Endometrial microvascular endothelial cells (primary cell): ENCODE data around the gene PBX3. TPM values are rescaled to one million over a fixed set of nuclear protein-coding genes. Genes with fewer than 3 reads are reported as not detected.

Experiments
- in situ Hi-C: cut with HindIII; loops from 2 replicates; pipeline ENCODE4 v1.10.0; 2017; ENCODE audit warnings: low sequenced_read_pairs, low pct_unique_long_range_greater_than_20kb; ENCODE audit errors: inconsistent ontology term
- total RNA-seq: library from RNA; depleted of rRNA; stranded (reverse); fragments of >200 nt; gene quantifications from one replicate; pipeline ENCODE4 v1.2.3, GENCODE V29; 2015; ENCODE audit errors: inconsistent ontology term

The PBX3 gene
- total RNA-seq: 18.5 TPM

DNA sequence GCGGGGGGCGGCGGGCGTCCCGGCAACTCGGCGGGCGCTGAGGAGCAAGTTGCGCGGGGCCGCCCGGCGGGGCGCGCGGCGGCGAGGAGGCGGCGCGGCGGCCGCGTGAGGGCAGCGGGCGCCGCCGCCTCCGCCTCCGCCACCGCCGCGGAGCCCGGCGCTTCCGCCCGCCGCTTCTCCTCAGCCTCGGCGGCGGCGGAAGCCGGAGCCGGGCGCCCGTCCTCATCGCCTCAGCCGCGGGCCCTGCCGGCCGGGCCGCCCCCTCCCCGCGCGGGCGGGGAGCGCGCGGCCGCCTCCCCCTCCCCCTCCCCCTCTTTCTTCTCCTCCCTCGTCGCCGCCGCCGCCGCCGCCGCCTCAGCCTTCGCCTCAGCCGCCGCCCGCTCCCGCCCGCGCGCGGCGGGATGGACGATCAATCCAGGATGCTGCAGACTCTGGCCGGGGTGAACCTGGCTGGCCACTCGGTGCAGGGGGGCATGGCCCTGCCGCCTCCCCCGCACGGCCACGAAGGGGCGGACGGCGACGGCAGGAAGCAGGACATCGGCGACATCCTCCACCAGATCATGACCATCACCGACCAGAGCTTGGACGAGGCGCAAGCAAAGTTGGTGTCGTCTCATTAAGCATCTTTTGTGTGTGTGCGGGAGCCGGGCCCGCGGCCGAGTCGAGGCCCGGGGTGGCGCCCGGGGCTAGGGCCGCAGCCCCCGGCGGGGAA is at the start of gene PBX3:
Gene PBX3 (plus strand): TSS at position 321 of the 712 bp plus-strand sequence.
- in situ Hi-C loops: no loop called here

DNA sequence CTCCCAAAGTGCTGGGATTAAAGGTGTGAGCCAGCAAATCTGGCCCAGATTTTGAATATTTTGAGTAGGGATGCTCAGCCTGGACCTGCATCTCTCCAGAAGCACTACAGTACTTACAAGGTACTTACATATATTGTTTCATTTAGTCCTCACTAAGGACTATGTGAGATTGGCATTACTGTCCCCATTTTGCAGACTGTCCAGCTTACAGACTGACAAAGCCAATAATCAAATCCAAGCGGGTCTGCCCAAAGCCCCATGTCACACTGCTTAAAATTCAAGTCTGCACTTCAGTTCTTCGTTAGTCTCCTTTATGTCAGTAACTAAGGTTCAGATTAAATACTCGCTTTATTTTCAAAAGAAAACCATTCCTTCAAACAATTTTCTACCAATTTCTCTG is 47.3 kb upstream of the PBX3 start:
- in situ Hi-C loops: no loop called here

- in situ Hi-C loops: no loop called here
Measured at GRCh38 chr9:125700791-125701190, 46.4 kb upstream of the PBX3 start.

- in situ Hi-C loops: no loop called here
Measured at GRCh38 chr9:125701351-125701750, 45.8 kb upstream of the PBX3 start.

GRCh38 chr9:125703662-125704061 is 43.5 kb upstream of the PBX3 start:
- in situ Hi-C loops: no loop called here

- in situ Hi-C loops: no loop called here
Measured at GRCh38 chr9:125705893-125706292, 41.3 kb upstream of the PBX3 start.

DNA sequence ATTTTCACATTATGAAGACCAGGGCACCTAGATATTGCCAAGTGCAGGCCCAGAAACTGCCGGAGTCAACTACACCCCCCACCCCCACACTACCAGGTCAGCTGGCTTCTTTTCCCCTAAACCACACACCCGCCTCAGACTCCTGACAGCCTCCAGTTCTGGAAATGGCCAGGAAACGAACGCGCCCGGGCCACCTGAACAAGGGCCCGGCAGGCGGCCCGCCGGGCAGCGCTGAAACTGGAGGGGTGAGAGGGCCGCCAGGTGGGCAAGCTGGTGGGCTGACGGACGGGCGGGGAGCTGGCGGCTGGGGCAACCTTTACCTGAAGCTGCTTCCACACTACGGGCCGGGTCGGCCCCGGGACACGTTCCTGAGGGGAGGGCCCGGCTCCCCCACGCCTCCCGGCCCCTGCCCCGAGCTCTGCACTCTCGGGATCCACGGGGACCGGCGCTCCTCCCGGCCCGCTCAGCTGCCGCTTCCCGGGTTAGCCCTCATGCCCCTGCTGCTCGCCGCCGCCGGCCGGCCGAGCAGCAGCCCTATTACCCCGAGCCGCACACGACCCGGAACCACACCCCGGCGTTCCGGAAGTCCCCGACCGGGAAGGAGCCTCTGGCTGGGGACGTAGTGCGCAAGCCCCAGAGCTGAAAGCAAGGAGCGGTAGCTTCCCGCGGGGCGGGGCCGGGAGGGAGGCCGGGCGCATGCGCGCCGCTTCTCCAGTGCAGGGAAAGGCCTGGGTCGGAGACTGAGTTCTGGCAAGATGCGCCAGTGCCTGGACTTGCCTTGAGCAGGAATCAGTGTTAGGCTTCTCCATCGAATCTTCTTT is 40.3 kb upstream of the PBX3 start, which contains the start of gene MAPKAP1:
Gene MAPKAP1 (minus strand): TSS at position 558 of the 821 bp plus-strand sequence. CDS start 34,634 bp downstream, outside the sequence.
- in situ Hi-C loops: no loop called here

- in situ Hi-C loops: no loop called here
Measured at GRCh38 chr9:125707472-125707804, 39.7 kb upstream of the PBX3 start.

DNA sequence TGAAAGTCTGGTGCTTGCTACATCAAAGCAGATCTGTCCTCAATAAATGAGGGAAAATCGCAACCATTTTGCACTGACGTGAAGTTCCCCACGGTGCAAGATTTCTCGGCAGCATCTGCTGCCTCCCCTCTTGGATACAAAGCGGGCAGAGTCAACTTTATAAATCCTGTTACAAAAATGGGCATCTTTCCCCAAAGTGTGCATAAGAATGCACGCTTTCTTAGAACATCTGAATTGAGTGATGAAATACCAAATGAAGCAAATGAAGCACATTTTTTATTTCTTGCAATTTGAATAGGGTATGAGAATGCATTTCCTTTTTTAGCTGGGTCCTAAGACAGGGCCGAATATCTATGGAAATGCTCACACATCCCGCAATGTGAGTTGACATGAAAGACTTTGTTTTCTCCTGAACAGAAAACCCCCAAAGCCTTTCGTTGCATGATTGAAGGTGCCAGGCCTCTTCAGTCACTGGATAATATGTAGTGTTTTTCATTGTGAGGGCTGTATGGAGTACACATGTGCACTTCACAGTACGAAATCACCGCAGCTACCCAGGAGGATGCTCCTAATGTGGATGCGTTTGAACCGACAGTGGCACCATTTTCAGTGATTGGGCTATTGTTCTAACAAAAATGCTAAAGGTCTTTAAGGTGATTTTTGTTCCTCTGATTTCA is 20.6 kb upstream of the PBX3 start:
- in situ Hi-C loops: no loop called here

GRCh38 chr9:125730168-125730567 is 17.0 kb upstream of the PBX3 start:
- in situ Hi-C loops: no loop called here

DNA sequence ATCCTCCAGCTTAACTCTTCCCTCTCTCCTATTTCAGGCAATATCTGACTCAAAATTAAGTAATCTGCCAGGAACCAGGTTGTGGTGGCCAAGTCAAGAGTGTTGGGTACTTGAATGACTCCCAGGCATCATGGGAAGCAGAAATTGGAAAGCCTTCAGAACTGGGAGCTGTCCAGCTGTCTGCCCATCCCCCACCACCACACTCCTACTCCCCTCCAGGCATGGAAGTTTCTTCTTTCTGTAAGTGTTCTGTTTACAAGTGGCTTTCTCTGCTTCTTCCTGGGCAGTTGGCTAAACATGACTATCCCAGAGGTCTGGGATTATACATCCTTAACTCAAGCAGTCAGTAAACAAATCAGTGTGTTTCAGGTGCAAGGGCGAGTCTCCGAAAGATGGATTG is 14.6 kb upstream of the PBX3 start:
- in situ Hi-C loops: no loop called here

GRCh38 chr9:125739436-125739835 is 7.7 kb upstream of the PBX3 start:
- in situ Hi-C loops: no loop called here

- in situ Hi-C loops: no loop called here
Measured at GRCh38 chr9:125742657-125743056, 4.5 kb upstream of the PBX3 start.

DNA sequence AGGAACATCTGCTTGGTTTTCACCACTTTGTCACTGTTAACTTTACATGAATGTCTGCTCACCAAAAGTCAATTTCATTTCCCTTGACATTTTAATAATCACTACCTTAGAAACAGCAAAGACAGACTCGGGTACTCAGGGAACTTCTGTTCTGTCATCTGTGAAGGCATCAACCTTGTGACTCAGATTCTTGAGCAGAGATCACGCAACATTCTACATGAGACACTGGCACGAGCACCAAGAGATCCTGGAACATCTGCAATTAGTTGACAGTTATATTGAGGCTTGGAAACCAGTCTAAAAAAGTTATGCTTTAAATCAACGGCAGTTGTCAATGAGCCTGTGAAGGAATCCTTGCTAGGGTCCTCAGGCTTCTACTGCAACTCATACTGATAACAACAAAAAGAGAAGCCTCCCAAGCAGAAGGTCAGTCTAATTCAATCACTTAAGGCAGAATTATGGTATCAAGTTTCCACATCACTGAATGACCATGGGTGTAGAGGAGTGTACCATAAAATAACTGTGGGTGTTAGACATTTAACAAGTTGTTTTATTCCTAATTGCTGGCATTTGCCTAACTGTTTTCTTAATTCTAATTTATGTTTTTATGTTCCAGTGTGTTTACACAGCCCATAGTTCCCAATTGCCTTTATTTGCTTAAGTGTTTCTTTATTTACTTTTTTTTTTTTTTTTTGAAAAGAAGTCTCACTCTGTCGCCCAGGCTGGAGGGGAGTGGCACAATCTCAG is 3.3 kb upstream of the PBX3 start:
- in situ Hi-C loops: no loop called here

DNA sequence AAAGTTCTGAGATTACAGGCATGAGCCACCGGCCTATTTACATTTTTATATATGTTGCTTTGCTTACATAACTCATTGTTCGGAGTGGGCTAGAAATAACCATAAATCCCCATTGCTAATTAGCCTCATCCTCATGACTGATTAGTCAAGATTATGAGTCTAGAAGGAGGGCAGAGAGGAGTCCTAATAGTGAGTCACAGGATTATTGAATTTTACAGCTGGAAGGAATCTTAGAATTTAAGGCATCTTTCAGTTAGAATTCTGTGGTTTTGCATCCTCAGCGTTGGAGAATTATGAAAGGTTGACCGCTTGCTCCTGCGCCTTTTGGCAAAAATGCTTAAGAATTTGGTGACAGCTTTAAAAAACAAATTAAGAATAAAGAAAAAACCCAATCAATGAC is 2.6 kb upstream of the PBX3 start:
- in situ Hi-C loops: no loop called here

- in situ Hi-C loops: no loop called here
Measured at GRCh38 chr9:125745018-125745417, 2.2 kb upstream of the PBX3 start.

DNA sequence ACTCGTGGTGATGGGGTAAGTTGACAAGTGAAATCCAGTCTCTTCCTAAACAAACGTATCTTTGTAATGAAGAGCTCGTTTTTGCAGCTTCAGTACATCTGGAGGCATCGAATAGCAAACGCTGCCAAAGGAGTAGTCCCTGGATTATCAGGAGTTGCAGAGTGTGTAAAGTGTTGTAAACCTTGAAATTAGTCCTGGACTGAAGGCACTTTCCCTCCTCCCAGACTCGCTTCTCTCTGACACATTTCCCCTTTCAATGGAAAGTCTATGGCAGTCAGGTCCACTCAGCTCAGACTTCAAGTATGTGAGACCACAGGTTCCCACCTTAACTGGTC is 1.5 kb upstream of the PBX3 start:
- in situ Hi-C loops: no loop called here

DNA sequence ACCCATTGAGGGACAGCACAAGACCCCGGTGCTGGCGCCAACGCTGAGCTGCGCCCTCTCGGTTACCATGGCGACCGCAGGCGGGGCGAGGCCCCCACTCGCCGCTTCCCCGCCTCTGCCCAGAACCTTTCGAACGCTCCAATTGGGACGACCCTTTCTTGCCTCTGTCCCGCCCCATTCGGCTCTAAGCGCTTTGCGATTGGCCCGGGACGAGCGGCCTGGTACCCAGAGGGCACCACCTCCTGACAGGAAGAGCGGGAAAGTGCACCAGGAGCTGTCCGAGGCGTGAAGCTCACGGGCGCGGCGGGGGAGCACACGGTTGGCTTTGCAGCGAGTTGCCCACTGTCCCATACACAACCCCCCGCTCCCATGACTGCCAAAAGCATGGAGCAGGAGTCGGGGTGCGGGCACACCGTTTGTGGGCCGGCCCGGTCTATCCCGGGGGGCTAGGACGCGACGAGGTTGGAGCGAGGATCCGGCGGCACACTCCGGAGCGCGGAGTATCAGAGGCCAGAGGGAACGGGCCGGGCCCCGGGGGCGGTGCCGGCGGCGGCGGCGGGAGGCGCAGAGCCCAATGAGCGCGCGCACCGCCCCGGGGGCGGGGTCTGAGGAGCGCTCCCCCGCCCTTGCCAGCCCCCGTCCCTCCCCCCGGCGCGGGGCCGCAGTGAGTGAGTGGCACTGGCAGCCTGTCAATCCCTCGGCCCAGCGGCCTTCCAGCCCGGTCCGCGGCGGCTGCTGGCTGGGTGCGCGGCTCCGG is 978 bp upstream of the PBX3 start:
- in situ Hi-C loops: no loop called here

DNA sequence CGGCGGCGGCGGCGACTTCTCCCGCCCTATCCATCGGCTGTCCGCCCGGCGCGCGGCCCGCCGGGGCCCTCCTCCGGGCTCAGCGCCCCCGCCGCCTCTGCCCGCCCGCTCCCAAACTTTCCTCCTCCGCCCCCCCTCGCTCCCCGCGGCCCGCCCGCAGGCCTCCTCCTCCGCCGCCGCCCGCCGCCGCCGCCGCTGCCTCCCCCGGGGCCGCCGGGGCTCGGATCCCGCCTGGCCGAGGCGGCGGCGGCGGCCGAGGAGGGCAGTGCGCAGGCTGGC is 460 bp upstream of the PBX3 start:
- in situ Hi-C loops: no loop called here
